Activated CD8-positive, alpha-beta T cell treated with anti-CD3 and anti-CD28 coated beads for 36 hours (primary cell): ENCODE data around the gene HSD17B8. TPM values are rescaled to one million over a fixed set of nuclear protein-coding genes. Genes with fewer than 3 reads are reported as not detected.

Experiments
- ATAC-seq: fragments of 200-7000 bp; cut with Tn5 transposase; one replicate; pipeline ENCODE4 v1.10.0; 2021; ENCODE audit warnings: mild to moderate bottlenecking, moderate library complexity
- CTCF ChIA-PET: fragments of 350-600 bp; sonication (Branson Sonifier 250); formaldehyde crosslinking; loops from one replicate; lab custom pipeline; 2021; ENCODE audit warnings: antibody characterized with exemption; lab: Charles Lee
- POLR2A ChIA-PET: fragments of 350-600 bp; sonication (Branson Sonifier 250); formaldehyde crosslinking; loops from one replicate; lab custom pipeline; 2021; ENCODE audit warnings: antibody characterized with exemption; lab: Charles Lee
- DNase-seq: peaks from one replicate; pipeline ENCODE4 v3.0.0-alpha.2; 2020
- H3K27ac Mint-ChIP-seq: one replicate; pipeline ENCODE4 v1.8.0; 2021; ENCODE audit warnings: mild to moderate bottlenecking, mixed read lengths
- H3K27me3 Mint-ChIP-seq: one replicate; pipeline ENCODE4 v1.8.0; 2021; ENCODE audit warnings: mixed read lengths
- H3K36me3 Mint-ChIP-seq: one replicate; pipeline ENCODE4 v1.8.0; 2021; ENCODE audit warnings: low read depth, mixed read lengths
- H3K4me1 Mint-ChIP-seq: one replicate; pipeline ENCODE4 v1.8.0; 2021; ENCODE audit warnings: low read depth, mixed read lengths
- H3K4me3 Mint-ChIP-seq: one replicate; pipeline ENCODE4 v1.8.0; 2021; ENCODE audit warnings: mild to moderate bottlenecking, moderate library complexity, mixed read lengths
- H3K9me3 Mint-ChIP-seq: one replicate; pipeline ENCODE4 v1.8.0; 2021; ENCODE audit warnings: mixed read lengths
- intact Hi-C: fragments of 100-400 bp; cut with micrococcal nuclease; formaldehyde crosslinking; loops from one replicate; pipeline ENCODE4 v1.10.0; 2022
- total RNA-seq, 2 experiments: library from RNA; stranded (reverse); gene quantifications; one replicate each; pipeline ENCODE4 v1.2.3, GENCODE V29; 2021
- TF ChIP-seq, protein P1 (sequence below): fragments of 200-600 bp; IDR thresholded peaks from one replicate; pipeline ENCODE4 v1.8.0; 2022; ENCODE audit warnings: antibody characterized with exemption, mild to moderate bottlenecking

Gene HSD17B8
- total RNA-seq, 2 experiments from 2014 or later, result 40.6 to 42.0 TPM

DNA sequence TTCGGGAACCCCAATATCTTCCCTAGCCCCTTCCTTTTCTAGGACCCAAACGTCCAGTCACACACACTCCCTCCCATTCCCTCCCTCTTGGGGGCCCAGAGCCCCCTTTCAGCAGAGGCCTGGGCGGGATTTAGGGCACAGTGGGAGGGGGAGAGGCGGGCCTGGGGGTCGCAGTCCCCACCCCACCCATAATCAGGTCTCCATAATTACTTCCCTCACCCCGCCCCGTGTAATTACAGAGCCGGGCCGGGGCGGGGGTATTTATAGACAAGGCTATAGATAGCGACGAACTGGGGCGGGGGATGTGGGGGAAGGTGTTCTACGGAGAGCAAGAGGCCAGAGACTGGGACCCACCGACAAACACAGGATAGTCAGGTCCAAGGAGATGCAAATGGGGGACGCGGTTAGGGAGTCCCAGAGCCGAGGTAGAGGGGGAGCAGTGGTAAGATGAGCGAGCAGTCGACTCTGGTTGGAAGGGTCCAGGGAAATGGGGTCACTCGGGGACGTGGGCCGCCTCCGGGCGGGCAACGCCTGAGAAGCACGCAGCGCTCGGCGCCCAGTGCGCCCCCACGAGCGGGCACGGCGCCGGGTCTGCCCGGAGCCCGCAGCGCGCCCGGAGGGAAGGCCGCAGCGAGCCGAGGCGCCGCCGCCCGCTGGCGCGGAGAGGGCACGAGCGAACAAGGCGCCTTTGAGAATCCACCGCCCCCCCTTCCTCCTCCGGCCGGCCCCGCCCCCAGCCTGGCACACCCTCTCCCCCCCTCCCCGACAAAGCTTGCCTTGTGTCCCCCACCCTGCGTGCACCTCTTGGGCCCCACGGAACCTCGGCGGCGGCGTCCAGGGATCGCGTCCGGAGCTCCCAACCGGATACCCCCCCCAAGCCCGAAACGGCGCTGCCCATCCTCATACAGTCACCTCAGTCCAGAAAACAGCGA lies 11.5 kb upstream of the HSD17B8 start:
- Mint-ChIP-seq H3K9me3 (no peaks in the 10 kb centered on the region), H3K36me3 (peaks cover 31% of the 10 kb centered on the region), H3K4me3 (peak overlapping the region; percentile 60), H3K4me1 (peaks cover 30% of the 10 kb centered on the region), H3K27me3 (peaks cover 13% of the 10 kb centered on the region), H3K27ac (no peak overlapping the region)
- intact Hi-C loops, result no loop called here
- ATAC-seq, result peak; percentile 13
- TF ChIP-seq, protein P1, sequence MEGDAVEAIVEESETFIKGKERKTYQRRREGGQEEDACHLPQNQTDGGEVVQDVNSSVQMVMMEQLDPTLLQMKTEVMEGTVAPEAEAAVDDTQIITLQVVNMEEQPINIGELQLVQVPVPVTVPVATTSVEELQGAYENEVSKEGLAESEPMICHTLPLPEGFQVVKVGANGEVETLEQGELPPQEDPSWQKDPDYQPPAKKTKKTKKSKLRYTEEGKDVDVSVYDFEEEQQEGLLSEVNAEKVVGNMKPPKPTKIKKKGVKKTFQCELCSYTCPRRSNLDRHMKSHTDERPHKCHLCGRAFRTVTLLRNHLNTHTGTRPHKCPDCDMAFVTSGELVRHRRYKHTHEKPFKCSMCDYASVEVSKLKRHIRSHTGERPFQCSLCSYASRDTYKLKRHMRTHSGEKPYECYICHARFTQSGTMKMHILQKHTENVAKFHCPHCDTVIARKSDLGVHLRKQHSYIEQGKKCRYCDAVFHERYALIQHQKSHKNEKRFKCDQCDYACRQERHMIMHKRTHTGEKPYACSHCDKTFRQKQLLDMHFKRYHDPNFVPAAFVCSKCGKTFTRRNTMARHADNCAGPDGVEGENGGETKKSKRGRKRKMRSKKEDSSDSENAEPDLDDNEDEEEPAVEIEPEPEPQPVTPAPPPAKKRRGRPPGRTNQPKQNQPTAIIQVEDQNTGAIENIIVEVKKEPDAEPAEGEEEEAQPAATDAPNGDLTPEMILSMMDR, result no peak
- CTCF ChIA-PET, result no interaction called here
- DNase-seq, result peak; percentile 31
- POLR2A ChIA-PET, result interaction anchor here (1.0 to 1.6 kb wide), 2 partner anchors 9 to 56 kb away, joined by 3 to 6 read pairs; no protein-coding TSS in a partner anchor

DNA sequence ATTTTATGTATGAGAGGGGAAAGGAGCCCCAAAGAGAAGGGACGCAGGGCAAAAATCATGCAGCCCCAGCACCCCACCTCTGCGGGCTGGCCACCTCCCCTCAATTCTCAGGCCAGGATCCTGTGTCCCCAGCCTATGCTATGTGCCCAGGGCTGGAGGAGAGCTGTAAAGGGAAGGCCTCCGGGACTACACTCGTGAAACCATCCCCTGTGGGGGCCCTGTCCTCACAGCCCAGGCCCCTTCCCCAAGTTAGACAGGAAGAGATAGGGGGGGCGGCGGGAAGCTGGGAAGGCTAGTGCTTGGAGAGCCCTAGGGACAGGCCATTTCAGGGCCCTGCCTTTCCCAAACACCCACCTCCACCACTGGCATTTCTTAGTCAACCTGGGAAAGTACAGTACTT lies 10.8 kb upstream of the HSD17B8 start:
- Mint-ChIP-seq H3K4me3 (no peak overlapping the region), H3K27me3 (peaks cover 13% of the 10 kb centered on the region), H3K36me3 (peaks cover 31% of the 10 kb centered on the region), H3K4me1 (peaks cover 37% of the 10 kb centered on the region), H3K27ac (peak overlapping the region; percentile 50), H3K9me3 (no peaks in the 10 kb centered on the region)
- intact Hi-C loops, result no loop called here
- DNase-seq, result no peak
- CTCF ChIA-PET, result no interaction called here
- no peak for ATAC-seq
- POLR2A ChIA-PET, result interaction anchor here (1.0 to 1.6 kb wide), 2 partner anchors 10 to 79 kb away, joined by 3 to 6 read pairs; partner anchors contain the start of gene RPS18
- TF ChIP-seq, protein P1, result no peak

DNA sequence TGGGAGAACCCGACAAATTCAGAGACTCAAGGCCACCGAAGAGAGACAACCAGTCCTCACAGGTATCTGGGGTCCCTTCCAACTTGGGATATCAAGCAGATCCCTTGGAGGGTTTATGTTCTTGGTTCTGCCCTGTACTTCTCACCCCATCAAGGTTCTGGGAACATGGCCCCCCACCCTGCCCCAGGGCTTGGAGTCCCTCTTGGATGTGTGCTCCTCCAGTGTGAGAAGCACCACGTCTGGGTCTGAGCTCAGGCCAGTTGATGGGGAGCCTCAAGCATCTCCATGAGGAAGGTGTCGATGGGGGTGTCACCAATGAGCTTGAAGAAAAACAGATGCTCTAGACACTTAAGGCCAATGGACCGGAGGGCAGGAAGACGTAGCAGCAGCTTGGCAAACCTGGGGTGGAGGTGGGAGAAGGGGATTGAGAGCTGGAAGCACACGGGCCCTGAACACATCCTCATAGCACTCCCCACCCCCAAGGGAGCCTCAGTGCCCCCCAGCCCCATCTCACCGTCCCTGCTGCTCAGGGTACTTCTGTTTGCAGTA lies 9.9 kb upstream of the HSD17B8 start:
- Mint-ChIP-seq H3K36me3 (peaks cover 33% of the 10 kb centered on the region), H3K27ac (no peak overlapping the region), H3K4me1 (peaks cover 44% of the 10 kb centered on the region), H3K4me3 (no peak overlapping the region), H3K27me3 (peaks cover 13% of the 10 kb centered on the region), H3K9me3 (no peaks in the 10 kb centered on the region)
- TF ChIP-seq, protein P1, result no peak
- ATAC-seq (no peak), DNase-seq (no peak)
- intact Hi-C loops, result no loop called here
- ChIA-PET CTCF (interaction anchor here (0.7 to 6.1 kb wide), 4 partner anchors 14 to 55 kb away, joined by 3 to 51 read pairs (median 4); partner anchors contain the start of gene RING1), POLR2A (interaction anchor here (1.0 to 1.6 kb wide), 2 partner anchors 11 to 78 kb away, joined by 3 to 4 read pairs; partner anchors contain the start of gene RPS18)

DNA sequence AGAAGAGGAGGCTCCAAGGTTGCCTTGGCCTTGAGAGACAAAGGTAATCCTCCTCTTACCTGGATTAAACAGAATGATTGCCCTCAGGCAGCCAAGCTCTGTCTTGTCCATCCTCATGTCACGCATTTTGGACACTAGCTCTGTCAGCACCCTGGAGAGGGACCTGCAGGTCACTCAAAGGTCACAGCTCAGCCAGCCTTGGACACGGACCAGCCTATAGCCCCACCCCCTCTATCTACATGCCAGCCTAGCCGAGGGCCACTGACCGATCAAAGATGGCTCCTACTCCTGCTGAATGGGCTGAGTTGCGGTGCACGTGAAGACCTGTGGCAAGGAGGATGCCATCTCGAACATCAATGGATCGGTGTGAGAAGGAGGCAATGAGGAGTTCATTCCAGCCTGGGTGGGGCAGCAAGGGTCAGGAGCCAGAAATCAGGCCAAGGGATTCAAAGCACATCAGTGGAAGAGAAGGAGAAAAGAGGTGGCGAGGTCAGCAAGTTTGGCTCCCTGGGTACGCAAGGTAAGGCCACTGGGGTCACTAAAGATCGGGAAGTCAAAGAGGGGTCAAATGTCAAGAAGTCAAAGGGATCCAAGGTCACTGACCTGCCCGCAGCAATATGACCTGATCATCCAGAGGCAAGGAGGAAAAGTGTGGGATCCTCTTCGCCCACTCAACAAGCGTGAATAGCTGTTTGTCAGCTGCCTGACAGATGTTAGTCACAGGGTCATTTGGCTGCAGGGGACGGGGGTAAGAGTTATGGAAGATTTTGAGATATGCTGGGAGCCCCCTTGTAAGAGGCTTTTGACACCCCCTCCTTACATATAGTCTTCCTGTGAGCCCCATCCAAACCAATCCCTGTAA lies 8.9 kb upstream of the HSD17B8 start:
- TF ChIP-seq, protein P1, result no peak
- H3K27ac Mint-ChIP-seq, result no peak overlapping the region
- POLR2A ChIA-PET, result interaction anchor here (0.9 to 1.6 kb wide), 3 partner anchors 9 to 10 kb away, joined by 3 to 4 read pairs (median 4); partner anchors contain the start of gene HSD17B8

More for the DNA sequence above, 8.9 kb upstream of the HSD17B8 start:
- DNase-seq (no peak), ATAC-seq (no peak)
- CTCF ChIA-PET, result interaction anchor here (0.7 to 6.1 kb wide), 5 partner anchors 22 to 71 kb away, joined by 3 to 51 read pairs (median 4); no protein-coding TSS in a partner anchor
- Mint-ChIP-seq H3K27me3 (peaks cover 10% of the 10 kb centered on the region), H3K9me3 (no peaks in the 10 kb centered on the region), H3K4me3 (no peak overlapping the region), H3K4me1 (peaks cover 44% of the 10 kb centered on the region), H3K36me3 (peaks cover 33% of the 10 kb centered on the region)
- intact Hi-C loops, result loop anchor here (5.0 kb wide), 1 partner anchor 33 kb away; no protein-coding TSS in a partner anchor
